HG02870 (cell line): ENCODE results near the gene GPR4.

Source experiments
- ATAC-seq: cut with Tn5 transposase; IDR thresholded peaks from one replicate; pipeline ENCODE4 v1.9.1; 2021; ENCODE audit warnings: mild to moderate bottlenecking, moderate library complexity; ENCODE audit not compliant: unreplicated experiment

The GPR4 gene

GRCh38 chr19:45590300-45591003 lies 11.6 kb downstream of the GPR4 start:
- ATAC-seq, result no peak

GRCh38 chr19:45589768-45590167 lies 12.2 kb downstream of the GPR4 start:
- no peak for ATAC-seq

- ATAC-seq, result no peak
These were observed 14.1 kb downstream of the GPR4 start for GRCh38 chr19:45587873-45588272.

GRCh38 chr19:45585158-45585577 lies 16.8 kb downstream of the GPR4 start:
- ATAC-seq, result no peak

GRCh38 chr19:45584332-45585157 lies 17.5 kb downstream of the GPR4 start, which contains the start of gene OPA3:
TSS of gene OPA3 (minus strand) at chr19:45584802. CDS start at chr19:45584764, 38 bp downstream.
- ATAC-seq, result peak; percentile 82

- no peak for ATAC-seq
These were observed 20.4 kb downstream of the GPR4 start for GRCh38 chr19:45581576-45581975.

- no peak for ATAC-seq
These were observed 23.2 kb downstream of the GPR4 start for GRCh38 chr19:45578861-45579260.

- no peak for ATAC-seq
These were observed 24.7 kb downstream of the GPR4 start for GRCh38 chr19:45577111-45577905.

- no peak for ATAC-seq
These were observed 25.3 kb downstream of the GPR4 start for GRCh38 chr19:45576682-45577081.

GRCh38 chr19:45575216-45575615 lies 26.8 kb downstream of the GPR4 start:
- no peak for ATAC-seq

GRCh38 chr19:45574526-45574925 lies 27.5 kb downstream of the GPR4 start:
- ATAC-seq, result no peak

GRCh38 chr19:45571457-45572220 lies 30.4 kb downstream of the GPR4 start:
- no peak for ATAC-seq

- ATAC-seq, result no peak
These were observed 32.2 kb downstream of the GPR4 start for GRCh38 chr19:45569619-45570421.

GRCh38 chr19:45568732-45569131 lies 33.3 kb downstream of the GPR4 start:
- no peak for ATAC-seq

GRCh38 chr19:45567609-45568008 lies 34.4 kb downstream of the GPR4 start:
- no peak for ATAC-seq

GRCh38 chr19:45564131-45564780 lies 37.8 kb downstream of the GPR4 start:
- no peak for ATAC-seq

- no peak for ATAC-seq
These were observed 41.3 kb downstream of the GPR4 start for GRCh38 chr19:45560686-45561085.

GRCh38 chr19:45560038-45560437 lies 42.0 kb downstream of the GPR4 start:
- no peak for ATAC-seq

- no peak for ATAC-seq
These were observed 43.6 kb downstream of the GPR4 start for GRCh38 chr19:45558399-45558878.
